ENCODE results near the gene KLHL3. TPM values are rescaled to one million over a fixed set of nuclear protein-coding genes. Genes with fewer than 3 reads are reported as not detected.

Gene KLHL3
- total RNA-seq, 1 donor from 2014 or later: 8.9 TPM

DNA sequence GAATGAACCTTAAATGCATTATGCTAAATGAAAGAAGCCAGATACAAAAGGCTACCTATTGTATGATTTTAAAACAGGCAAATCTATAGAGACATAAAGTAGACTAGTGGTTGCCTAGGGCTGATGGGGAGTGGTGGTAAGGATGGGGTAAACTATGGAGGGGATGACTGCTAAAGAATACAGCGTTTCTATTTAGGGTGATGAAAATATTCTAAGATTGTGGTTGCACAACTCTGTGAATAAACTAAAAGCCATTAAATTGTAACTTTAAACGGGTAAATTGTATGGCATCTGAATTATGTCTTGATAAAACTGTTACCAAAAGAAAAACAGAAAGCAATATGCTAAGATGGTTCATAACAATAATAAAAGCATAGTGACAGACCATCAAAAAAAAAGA lies 21.4 kb downstream of the KLHL3 start:
- Histone ChIP-seq H2AFZ (ENCODE audit: low read depth, low read length) (no peak overlapping the region), H3K4me2 (ENCODE audit: low read length) (no peak overlapping the region), H4K20me1 (ENCODE audit: insufficient read depth, low read length) (no peaks in the 10 kb centered on the region), H3K27ac (ENCODE audit: low read depth, low read length) (no peak overlapping the region), H3K9me3 (ENCODE audit: insufficient read depth, low read depth, low read length) (no peaks in the 10 kb centered on the region), H3K4me1 (ENCODE audit: insufficient read depth, low read length) (no peaks in the 10 kb centered on the region), H3K79me2 (ENCODE audit: insufficient read depth, low read length) (no peaks in the 10 kb centered on the region), H3K27me3 (ENCODE audit: insufficient read depth, low read length) (no peaks in the 10 kb centered on the region), H3K9ac (ENCODE audit: low read length) (no peak overlapping the region), H3K4me3 (ENCODE audit: insufficient read depth, low read depth, low read length) (no peak overlapping the region), H3K36me3 (ENCODE audit: insufficient read depth, low read length) (no peaks in the 10 kb centered on the region)
- Mint-ChIP-seq H3K27ac (ENCODE audit: unreplicated experiment) (no peak overlapping the region), H3K9me3 (ENCODE audit: unreplicated experiment) (peaks cover 3% of the 10 kb centered on the region), H3K4me1 (ENCODE audit: low read depth, unreplicated experiment) (peaks cover 5% of the 10 kb centered on the region), H3K4me3 (ENCODE audit: unreplicated experiment) (no peak overlapping the region), H3K27me3 (ENCODE audit: low read depth, unreplicated experiment) (no peaks in the 10 kb centered on the region), H3K36me3 (ENCODE audit: low read depth, unreplicated experiment) (peaks cover 16% of the 10 kb centered on the region)
- no peak for FAIRE-seq
- TF ChIP-seq, protein P1, sequence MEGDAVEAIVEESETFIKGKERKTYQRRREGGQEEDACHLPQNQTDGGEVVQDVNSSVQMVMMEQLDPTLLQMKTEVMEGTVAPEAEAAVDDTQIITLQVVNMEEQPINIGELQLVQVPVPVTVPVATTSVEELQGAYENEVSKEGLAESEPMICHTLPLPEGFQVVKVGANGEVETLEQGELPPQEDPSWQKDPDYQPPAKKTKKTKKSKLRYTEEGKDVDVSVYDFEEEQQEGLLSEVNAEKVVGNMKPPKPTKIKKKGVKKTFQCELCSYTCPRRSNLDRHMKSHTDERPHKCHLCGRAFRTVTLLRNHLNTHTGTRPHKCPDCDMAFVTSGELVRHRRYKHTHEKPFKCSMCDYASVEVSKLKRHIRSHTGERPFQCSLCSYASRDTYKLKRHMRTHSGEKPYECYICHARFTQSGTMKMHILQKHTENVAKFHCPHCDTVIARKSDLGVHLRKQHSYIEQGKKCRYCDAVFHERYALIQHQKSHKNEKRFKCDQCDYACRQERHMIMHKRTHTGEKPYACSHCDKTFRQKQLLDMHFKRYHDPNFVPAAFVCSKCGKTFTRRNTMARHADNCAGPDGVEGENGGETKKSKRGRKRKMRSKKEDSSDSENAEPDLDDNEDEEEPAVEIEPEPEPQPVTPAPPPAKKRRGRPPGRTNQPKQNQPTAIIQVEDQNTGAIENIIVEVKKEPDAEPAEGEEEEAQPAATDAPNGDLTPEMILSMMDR (IDR thresholded peaks at IDR 0.05; ENCODE audit: insufficient read depth, low read depth, low read length): no peak
- TF ChIP-seq EZH2 (IDR thresholded peaks at IDR 0.05; ENCODE audit: insufficient read depth, low read length): no peak
- no peak for DNase-seq (ENCODE audit: low read depth)

DNA sequence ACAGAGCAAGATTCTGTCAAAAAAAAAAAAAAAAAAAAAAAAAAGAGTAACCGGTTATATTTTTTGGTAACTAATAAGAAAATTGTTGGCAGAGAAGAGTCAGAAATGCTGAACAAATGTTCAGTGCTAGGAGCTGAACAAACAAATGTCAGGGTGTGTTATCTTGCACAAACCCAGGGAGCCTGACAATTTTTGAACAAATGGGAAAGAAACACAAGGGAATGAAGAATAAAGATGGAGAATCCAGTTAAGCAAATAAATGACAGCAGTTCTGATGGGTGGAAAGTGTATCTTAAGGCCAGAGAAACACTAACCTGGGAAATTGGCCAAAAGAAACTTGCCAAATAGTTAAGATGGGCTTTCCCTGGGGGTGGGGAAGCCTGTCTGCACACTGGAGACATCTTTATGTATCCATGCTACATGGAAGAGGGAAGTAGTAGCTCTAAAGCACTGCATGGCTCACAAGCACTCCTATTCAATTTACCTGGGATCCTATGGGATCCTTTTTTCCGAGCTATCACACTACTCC lies 23.7 kb downstream of the KLHL3 start:
- no peak for DNase-seq (ENCODE audit: low read depth)
- Histone ChIP-seq H3K27me3 (ENCODE audit: insufficient read depth, low read length) (no peaks in the 10 kb centered on the region), H3K4me2 (ENCODE audit: low read length) (no peak overlapping the region), H3K9me3 (ENCODE audit: insufficient read depth, low read depth, low read length) (no peaks in the 10 kb centered on the region), H3K79me2 (ENCODE audit: insufficient read depth, low read length) (no peaks in the 10 kb centered on the region), H3K27ac (ENCODE audit: low read depth, low read length) (no peak overlapping the region), H3K4me1 (ENCODE audit: insufficient read depth, low read length) (no peaks in the 10 kb centered on the region), H3K36me3 (ENCODE audit: insufficient read depth, low read length) (no peaks in the 10 kb centered on the region), H4K20me1 (ENCODE audit: insufficient read depth, low read length) (no peaks in the 10 kb centered on the region), H3K9ac (ENCODE audit: low read length) (no peak overlapping the region), H3K4me3 (ENCODE audit: insufficient read depth, low read depth, low read length) (no peak overlapping the region), H2AFZ (ENCODE audit: low read depth, low read length) (no peak overlapping the region)
- peaks cover 32% of the 10 kb centered on the region for H3K36me3 Mint-ChIP-seq (ENCODE audit: low read depth, unreplicated experiment)
- H3K4me1 Mint-ChIP-seq (ENCODE audit: low read depth, unreplicated experiment): peaks cover 5% of the 10 kb centered on the region
- FAIRE-seq: no peak
- TF ChIP-seq, protein P1 (IDR thresholded peaks at IDR 0.05; ENCODE audit: insufficient read depth, low read depth, low read length): no peak
- no peak for TF ChIP-seq EZH2 (IDR thresholded peaks at IDR 0.05; ENCODE audit: insufficient read depth, low read length)
- H3K27me3 Mint-ChIP-seq (ENCODE audit: low read depth, unreplicated experiment): no peaks in the 10 kb centered on the region
- no peak overlapping the region for H3K4me3 Mint-ChIP-seq (ENCODE audit: unreplicated experiment)
- H3K9me3 Mint-ChIP-seq (ENCODE audit: unreplicated experiment): peaks cover 5% of the 10 kb centered on the region
- no peak overlapping the region for H3K27ac Mint-ChIP-seq (ENCODE audit: unreplicated experiment)

DNA sequence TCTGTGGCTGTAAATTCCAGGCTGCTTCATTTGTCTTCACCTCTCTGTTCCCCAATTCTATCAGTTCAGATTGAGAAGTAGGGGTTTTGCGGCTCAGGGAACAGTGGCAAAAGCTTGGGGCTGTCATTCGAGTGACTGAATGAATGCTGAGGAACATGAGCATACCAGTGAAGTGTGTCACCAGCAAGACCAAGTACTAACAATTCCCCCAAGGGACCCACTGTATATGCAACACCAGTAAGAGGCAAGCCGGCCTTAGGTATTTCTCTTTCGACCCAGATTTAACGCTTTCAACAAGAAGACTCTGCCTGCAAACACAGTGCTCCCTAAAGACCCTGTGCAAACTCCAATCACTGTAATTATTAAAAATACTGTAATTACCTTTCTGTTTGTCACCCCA lies 25.8 kb downstream of the KLHL3 start:
- no peak for FAIRE-seq
- TF ChIP-seq EZH2 (IDR thresholded peaks at IDR 0.05; ENCODE audit: insufficient read depth, low read length): no peak
- TF ChIP-seq, protein P1 (IDR thresholded peaks at IDR 0.05; ENCODE audit: insufficient read depth, low read depth, low read length): no peak
- Histone ChIP-seq H3K9me3 (ENCODE audit: insufficient read depth, low read depth, low read length) (no peaks in the 10 kb centered on the region), H3K27ac (ENCODE audit: low read depth, low read length) (no peak overlapping the region), H4K20me1 (ENCODE audit: insufficient read depth, low read length) (no peaks in the 10 kb centered on the region), H3K4me1 (ENCODE audit: insufficient read depth, low read length) (no peaks in the 10 kb centered on the region), H3K79me2 (ENCODE audit: insufficient read depth, low read length) (no peaks in the 10 kb centered on the region), H3K4me3 (ENCODE audit: insufficient read depth, low read depth, low read length) (no peak overlapping the region), H2AFZ (ENCODE audit: low read depth, low read length) (no peak overlapping the region), H3K4me2 (ENCODE audit: low read length) (no peak overlapping the region), H3K9ac (ENCODE audit: low read length) (no peak overlapping the region), H3K27me3 (ENCODE audit: insufficient read depth, low read length) (no peaks in the 10 kb centered on the region), H3K36me3 (ENCODE audit: insufficient read depth, low read length) (no peaks in the 10 kb centered on the region)
- Mint-ChIP-seq H3K4me1 (ENCODE audit: low read depth, unreplicated experiment) (peaks cover 14% of the 10 kb centered on the region), H3K9me3 (ENCODE audit: unreplicated experiment) (peaks cover 5% of the 10 kb centered on the region), H3K27me3 (ENCODE audit: low read depth, unreplicated experiment) (no peaks in the 10 kb centered on the region), H3K36me3 (ENCODE audit: low read depth, unreplicated experiment) (peaks cover 32% of the 10 kb centered on the region), H3K27ac (ENCODE audit: unreplicated experiment) (no peak overlapping the region), H3K4me3 (ENCODE audit: unreplicated experiment) (no peak overlapping the region)
- DNase-seq (ENCODE audit: low read depth): no peak

All from astrocyte (in vitro differentiated cells and primary cell).